Activated naive CD4-positive, alpha-beta T cell treated with anti-CD3 and anti-CD28 coated beads, Interleukin-2, amount 10 ng/mL, durations not matched to agents 7 days and 5 days (primary cell): Measurements from ENCODE around the gene PTGES2.

Experiments used
- CTCF ChIA-PET: fragments of 350-600 bp; sonication (Branson Sonifier 250); formaldehyde crosslinking; loops from one replicate; lab custom pipeline; 2021; ENCODE audit warnings: antibody characterized with exemption; lab: Charles Lee
- DNase-seq: peaks from one replicate; pipeline ENCODE4 v3.0.0-alpha.2; 2020
- H3K27ac Mint-ChIP-seq: one replicate; pipeline ENCODE4 v1.8.0; 2021; ENCODE audit warnings: mild to moderate bottlenecking, moderate library complexity, mixed read lengths
- H3K27me3 Mint-ChIP-seq: one replicate; pipeline ENCODE4 v1.8.0; 2021; ENCODE audit warnings: mild to moderate bottlenecking, mixed read lengths
- H3K36me3 Mint-ChIP-seq: one replicate; pipeline ENCODE4 v1.8.0; 2021; ENCODE audit warnings: mixed read lengths
- H3K4me1 Mint-ChIP-seq: one replicate; pipeline ENCODE4 v1.8.0; 2021; ENCODE audit warnings: mixed read lengths
- H3K4me3 Mint-ChIP-seq: one replicate; pipeline ENCODE4 v1.8.0; 2021; ENCODE audit warnings: mild to moderate bottlenecking, moderate library complexity, mixed read lengths
- H3K9me3 Mint-ChIP-seq: one replicate; pipeline ENCODE4 v1.8.0; 2021; ENCODE audit warnings: mixed read lengths

PTGES2 gene

GRCh38 chr9:128123451-128124080 is 4.0 kb downstream of the PTGES2 start:
- no peak for DNase-seq
- H3K4me3 Mint-ChIP-seq, result no peak overlapping the region
- no peak overlapping the region for H3K27ac Mint-ChIP-seq
- H3K27me3 Mint-ChIP-seq, result peaks cover 4% of the 10 kb centered on the region
- H3K9me3 Mint-ChIP-seq, result no peaks in the 10 kb centered on the region
- H3K36me3 Mint-ChIP-seq, result peaks cover 19% of the 10 kb centered on the region
- CTCF ChIA-PET, result interaction anchor here (1.1 to 1.5 kb wide), 3 partner anchors 11 to 168 kb away, joined by 3 to 6 read pairs (median 5); no protein-coding TSS in a partner anchor
- peaks cover 24% of the 10 kb centered on the region for H3K4me1 Mint-ChIP-seq

- peaks cover 15% of the 10 kb centered on the region for H3K36me3 Mint-ChIP-seq
- CTCF ChIA-PET, result no interaction called here
- DNase-seq, result no peak
Observed at GRCh38 chr9:128122809-128123175, 4.7 kb downstream of the PTGES2 start.

GRCh38 chr9:128121924-128122808 is 5.4 kb downstream of the PTGES2 start:
- peaks cover 27% of the 10 kb centered on the region for H3K4me1 Mint-ChIP-seq
- H3K4me3 Mint-ChIP-seq, result no peak overlapping the region
- H3K27ac Mint-ChIP-seq, result no peak overlapping the region
- DNase-seq, result no peak
- H3K27me3 Mint-ChIP-seq, result no peaks in the 10 kb centered on the region
- no peaks in the 10 kb centered on the region for H3K9me3 Mint-ChIP-seq
- H3K36me3 Mint-ChIP-seq, result peaks cover 15% of the 10 kb centered on the region
- CTCF ChIA-PET, result no interaction called here

More at GRCh38 chr9:128122809-128123175, 4.7 kb downstream of the PTGES2 start:
- Mint-ChIP-seq H3K4me3 (no peak overlapping the region), H3K27ac (no peak overlapping the region), H3K27me3 (peaks cover under 1% of the 10 kb centered on the region), H3K4me1 (peaks cover 23% of the 10 kb centered on the region), H3K9me3 (no peaks in the 10 kb centered on the region)

- Mint-ChIP-seq H3K36me3 (peaks cover 15% of the 10 kb centered on the region), H3K9me3 (no peaks in the 10 kb centered on the region), H3K4me3 (no peak overlapping the region), H3K4me1 (peaks cover 26% of the 10 kb centered on the region), H3K27ac (no peak overlapping the region), H3K27me3 (no peaks in the 10 kb centered on the region)
- CTCF ChIA-PET, result no interaction called here
- DNase-seq, result no peak
Observed at GRCh38 chr9:128121466-128121810, 6.1 kb downstream of the PTGES2 start.

- no peak for DNase-seq
- no peak overlapping the region for H3K4me3 Mint-ChIP-seq
- H3K4me1 Mint-ChIP-seq, result peaks cover 21% of the 10 kb centered on the region
- H3K27ac Mint-ChIP-seq, result no peak overlapping the region
- CTCF ChIA-PET, result interaction anchor here (0.6 kb wide), 1 partner anchor 109 kb away, joined by 4 read pairs; no protein-coding TSS in a partner anchor
- H3K9me3 Mint-ChIP-seq, result no peaks in the 10 kb centered on the region
- peaks cover 11% of the 10 kb centered on the region for H3K36me3 Mint-ChIP-seq
- no peaks in the 10 kb centered on the region for H3K27me3 Mint-ChIP-seq
Observed at GRCh38 chr9:128120741-128121465, 6.6 kb downstream of the PTGES2 start.

GRCh38 chr9:128120061-128120740 is 7.3 kb downstream of the PTGES2 start:
- peaks cover 14% of the 10 kb centered on the region for H3K4me1 Mint-ChIP-seq
- no peaks in the 10 kb centered on the region for H3K9me3 Mint-ChIP-seq
- no peaks in the 10 kb centered on the region for H3K27me3 Mint-ChIP-seq
- H3K27ac Mint-ChIP-seq, result no peak overlapping the region
- peaks cover 7% of the 10 kb centered on the region for H3K36me3 Mint-ChIP-seq
- CTCF ChIA-PET, result interaction anchor here (0.6 to 1.0 kb wide), 3 partner anchors 43 to 110 kb away, joined by 3 to 4 read pairs (median 3); no protein-coding TSS in a partner anchor
- no peak for DNase-seq
- H3K4me3 Mint-ChIP-seq, result no peak overlapping the region

GRCh38 chr9:128118971-128119665 is 8.4 kb downstream of the PTGES2 start:
- Mint-ChIP-seq H3K4me1 (peaks cover 8% of the 10 kb centered on the region), H3K4me3 (no peak overlapping the region), H3K27me3 (no peaks in the 10 kb centered on the region), H3K36me3 (peaks cover 6% of the 10 kb centered on the region), H3K27ac (no peak overlapping the region), H3K9me3 (no peaks in the 10 kb centered on the region)
- no peak for DNase-seq
- CTCF ChIA-PET, result interaction anchor here (0.7 to 1.0 kb wide), 2 partner anchors 42 to 85 kb away, joined by 3 read pairs; no protein-coding TSS in a partner anchor

- no peaks in the 10 kb centered on the region for H3K27me3 Mint-ChIP-seq
- no peak overlapping the region for H3K27ac Mint-ChIP-seq
- H3K36me3 Mint-ChIP-seq, result peaks cover 6% of the 10 kb centered on the region
- no peak for DNase-seq
- H3K4me3 Mint-ChIP-seq, result no peak overlapping the region
- peaks cover 8% of the 10 kb centered on the region for H3K4me1 Mint-ChIP-seq
- CTCF ChIA-PET, result interaction anchor here (0.6 to 2.2 kb wide), 21 partner anchors 11 to 174 kb away, joined by 3 to 26 read pairs (median 7); no protein-coding TSS in a partner anchor
- H3K9me3 Mint-ChIP-seq, result no peaks in the 10 kb centered on the region
Observed at GRCh38 chr9:128118472-128118857, 9.1 kb downstream of the PTGES2 start.

- H3K27ac Mint-ChIP-seq, result no peak overlapping the region
- DNase-seq, result peak; percentile 97
- H3K4me1 Mint-ChIP-seq, result peaks cover 8% of the 10 kb centered on the region
- no peaks in the 10 kb centered on the region for H3K9me3 Mint-ChIP-seq
- no peak overlapping the region for H3K4me3 Mint-ChIP-seq
- H3K36me3 Mint-ChIP-seq, result peaks cover 8% of the 10 kb centered on the region
- CTCF ChIA-PET, result interaction anchor here (0.5 to 2.2 kb wide), 42 partner anchors 8 to 433 kb away, joined by 3 to 26 read pairs (median 4); partner anchors contain the start of genes NAIF1 and PTGES2
- H3K27me3 Mint-ChIP-seq, result no peaks in the 10 kb centered on the region
Observed at GRCh38 chr9:128117613-128118471, 9.7 kb downstream of the PTGES2 start.

GRCh38 chr9:128116104-128117083 is 11.1 kb downstream of the PTGES2 start:
- Mint-ChIP-seq H3K27ac (no peak overlapping the region), H3K9me3 (no peaks in the 10 kb centered on the region), H3K4me1 (peaks cover 8% of the 10 kb centered on the region), H3K27me3 (no peaks in the 10 kb centered on the region), H3K4me3 (no peak overlapping the region), H3K36me3 (peaks cover 7% of the 10 kb centered on the region)
- no peak for DNase-seq
- CTCF ChIA-PET, result interaction anchor here (0.8 to 2.2 kb wide), 16 partner anchors 9 to 208 kb away, joined by 3 to 22 read pairs (median 4); no protein-coding TSS in a partner anchor

- Mint-ChIP-seq H3K36me3 (peaks cover 7% of the 10 kb centered on the region), H3K27ac (no peak overlapping the region), H3K9me3 (no peaks in the 10 kb centered on the region), H3K27me3 (no peaks in the 10 kb centered on the region), H3K4me3 (no peak overlapping the region), H3K4me1 (peaks cover 8% of the 10 kb centered on the region)
- CTCF ChIA-PET, result interaction anchor here (0.9 to 1.6 kb wide), 11 partner anchors 11 to 173 kb away, joined by 3 to 6 read pairs (median 3); no protein-coding TSS in a partner anchor
- DNase-seq, result no peak
Observed at GRCh38 chr9:128115187-128116103, 12.1 kb downstream of the PTGES2 start.
